NCI-H1436 treated with DMSO at 0.1 percent for 48 hours (cell line): ENCODE data around the gene PGM2L1.
"Not testable (repeated sequence)": the region's sequence is repeated elsewhere in the genome, so short reads cannot be mapped to it uniquely, and the experiment has no call there.

Experiments
- DNase-seq: peaks from one replicate; lab custom pipeline; 2025; lab: John Stamatoyannopoulos, UW

PGM2L1 gene

DNA sequence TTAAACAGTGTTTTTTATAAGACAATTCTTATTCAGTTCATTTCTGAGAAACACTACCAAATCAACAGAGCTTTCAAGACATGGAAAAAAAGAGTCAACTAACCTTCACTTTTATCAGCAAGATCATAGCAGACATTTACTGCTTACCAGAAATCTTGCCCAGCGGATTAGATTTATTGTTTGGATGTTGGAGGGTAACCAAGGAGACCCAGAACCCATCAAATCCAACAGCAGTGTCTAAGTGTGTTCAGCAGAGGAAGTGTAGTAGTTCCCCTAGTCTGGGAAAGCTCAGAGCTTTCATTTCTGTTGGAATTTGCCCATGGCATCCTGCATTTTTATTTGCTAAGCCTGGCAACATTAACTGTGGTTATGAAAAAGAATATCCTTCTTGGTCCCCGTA, 2.4 kb upstream of the PGM2L1 start:
- DNase-seq, result no peak

DNA sequence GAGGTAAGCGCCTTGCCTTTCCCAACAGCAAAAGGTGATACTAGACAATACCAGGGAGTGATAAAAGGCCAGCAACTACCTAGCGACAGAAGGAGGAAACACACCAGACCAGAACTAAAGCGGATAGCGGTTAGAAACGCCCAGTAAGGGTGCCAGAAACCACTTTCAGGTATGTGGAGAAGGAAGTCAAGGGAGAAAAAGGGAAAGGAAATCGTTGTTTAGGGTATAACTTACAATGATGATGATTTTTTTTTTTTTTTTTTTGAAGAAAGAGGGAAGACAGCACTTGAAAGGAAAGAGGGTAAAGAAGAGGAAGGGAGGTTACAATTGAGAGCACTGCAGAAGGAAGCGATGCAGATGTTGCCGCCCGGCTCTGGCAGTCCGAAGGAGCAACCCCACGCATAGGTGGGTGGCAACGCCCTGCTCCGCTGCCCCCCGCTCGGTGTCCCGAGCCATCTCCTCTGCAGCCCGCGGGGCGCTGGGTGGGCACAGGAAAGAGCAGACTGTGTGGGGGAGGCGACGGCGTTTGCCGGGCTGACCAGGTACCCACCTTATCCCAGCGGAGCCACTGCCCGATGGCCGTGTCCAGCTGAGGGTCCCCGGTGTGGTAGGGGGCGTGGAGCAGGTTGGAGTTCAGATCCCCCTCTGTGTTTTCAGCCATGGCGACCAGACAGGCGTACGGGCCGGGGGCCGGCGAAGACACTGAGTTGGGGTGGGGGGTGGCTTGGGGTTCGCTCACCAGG, 561 bp downstream of the PGM2L1 start:
- DNase-seq, result no peak

DNA sequence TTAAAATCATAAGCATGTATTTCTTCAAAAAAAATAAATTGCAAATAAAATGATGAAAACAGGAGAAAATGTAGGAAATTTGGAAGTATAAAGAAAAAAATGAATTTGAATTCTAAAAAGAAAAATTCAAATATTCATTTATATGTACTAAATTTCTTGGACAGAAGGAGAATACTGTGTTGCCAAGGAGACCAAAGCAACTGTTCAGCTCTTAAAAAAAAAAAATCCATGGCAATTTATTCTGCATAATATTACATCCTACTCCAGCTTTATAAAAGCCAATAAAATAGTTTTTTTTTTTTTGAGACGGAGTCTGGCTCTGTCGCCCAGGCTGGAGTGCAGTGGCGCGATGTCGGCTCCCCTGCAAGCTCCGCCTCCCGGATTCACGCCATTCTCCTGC, 6.0 kb downstream of the PGM2L1 start:
- DNase-seq, result no peak

DNA sequence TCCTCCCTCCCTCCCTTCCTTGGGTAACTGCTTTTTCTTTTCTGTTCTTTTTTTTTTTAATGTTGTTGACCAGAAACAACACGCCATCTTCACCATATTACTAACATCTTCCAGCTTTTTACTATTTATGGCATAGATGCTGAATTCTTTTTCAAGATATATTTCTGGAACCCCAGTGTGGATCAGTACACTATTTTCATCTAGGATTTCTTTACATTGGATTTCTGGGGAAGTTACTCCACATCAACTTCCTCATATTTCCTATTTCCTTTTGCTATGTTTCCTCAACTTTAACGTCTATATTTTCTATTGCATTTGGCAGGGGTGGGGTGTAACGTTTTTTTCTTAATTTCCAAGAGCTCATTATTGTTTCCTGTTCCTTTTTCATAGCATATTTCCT, 7.0 kb downstream of the PGM2L1 start:
- no peak for DNase-seq

DNA sequence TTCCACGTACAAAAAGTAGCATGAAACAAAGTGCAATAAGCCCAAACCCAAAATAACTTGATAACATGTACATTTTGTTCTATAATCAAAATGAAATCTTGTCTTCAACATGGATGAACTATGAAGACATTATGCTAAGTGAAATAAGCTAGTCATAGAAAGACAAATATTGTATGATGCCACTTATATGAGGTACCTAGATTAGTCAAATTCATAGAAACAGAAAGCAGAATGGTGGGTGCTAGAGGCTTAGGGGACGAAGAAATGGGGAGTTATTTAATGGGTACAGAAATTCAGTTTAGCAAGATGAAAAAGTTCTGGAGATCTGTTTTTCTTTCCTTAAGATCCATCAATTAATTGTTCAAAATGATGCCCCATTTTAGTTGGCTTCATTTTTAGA, 7.5 kb downstream of the PGM2L1 start:
- DNase-seq, result no peak

DNA sequence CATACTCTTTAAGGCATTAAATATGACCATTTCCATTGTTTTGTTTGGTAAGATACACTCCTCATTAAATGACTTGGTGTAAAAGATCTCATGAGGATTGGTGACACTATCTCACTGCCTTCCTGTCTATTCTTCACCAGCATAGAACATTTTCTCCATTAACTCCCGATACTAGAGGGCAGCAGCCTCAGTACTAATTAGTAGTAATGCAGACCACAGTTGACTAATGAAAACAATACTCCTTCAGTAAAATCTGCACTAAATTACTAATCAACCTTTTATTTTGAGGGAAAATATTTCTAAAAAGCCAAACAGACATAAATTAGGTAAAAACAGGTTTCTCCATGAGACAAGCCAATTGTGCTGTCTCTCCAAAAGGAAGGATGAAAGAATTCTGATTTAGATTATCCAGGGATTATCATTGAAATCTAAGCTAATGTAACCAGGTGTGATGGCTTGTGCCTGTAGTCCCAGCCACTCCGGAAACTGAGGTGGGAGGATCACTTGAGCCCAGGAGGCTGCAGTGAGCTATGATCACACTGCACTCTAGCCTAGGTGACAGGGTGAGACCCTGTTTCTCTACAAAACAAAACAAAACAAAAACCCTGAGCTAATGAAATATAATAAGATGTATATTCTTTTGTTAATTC, 9.4 kb downstream of the PGM2L1 start:
- DNase-seq, result no peak

DNA sequence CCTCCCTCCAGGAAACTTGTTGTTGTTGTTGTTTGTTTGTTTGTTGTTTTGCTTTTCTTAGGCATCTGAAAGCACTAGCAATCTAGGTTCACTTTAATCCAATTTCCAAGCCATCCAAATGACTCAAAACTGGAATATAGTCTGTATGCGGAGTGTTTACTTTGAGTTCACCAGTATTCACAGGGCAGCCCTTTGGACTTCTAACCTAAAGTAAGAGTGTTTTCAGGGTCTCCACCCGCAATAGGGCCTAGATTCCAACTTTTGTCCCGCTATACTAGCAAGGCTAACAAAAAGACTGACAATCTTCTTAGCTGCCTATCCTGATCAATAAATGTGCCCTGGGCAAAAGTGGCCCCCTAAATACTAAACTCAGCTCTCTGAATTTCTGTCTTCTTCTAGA, 13.6 kb downstream of the PGM2L1 start:
- no peak for DNase-seq

DNA sequence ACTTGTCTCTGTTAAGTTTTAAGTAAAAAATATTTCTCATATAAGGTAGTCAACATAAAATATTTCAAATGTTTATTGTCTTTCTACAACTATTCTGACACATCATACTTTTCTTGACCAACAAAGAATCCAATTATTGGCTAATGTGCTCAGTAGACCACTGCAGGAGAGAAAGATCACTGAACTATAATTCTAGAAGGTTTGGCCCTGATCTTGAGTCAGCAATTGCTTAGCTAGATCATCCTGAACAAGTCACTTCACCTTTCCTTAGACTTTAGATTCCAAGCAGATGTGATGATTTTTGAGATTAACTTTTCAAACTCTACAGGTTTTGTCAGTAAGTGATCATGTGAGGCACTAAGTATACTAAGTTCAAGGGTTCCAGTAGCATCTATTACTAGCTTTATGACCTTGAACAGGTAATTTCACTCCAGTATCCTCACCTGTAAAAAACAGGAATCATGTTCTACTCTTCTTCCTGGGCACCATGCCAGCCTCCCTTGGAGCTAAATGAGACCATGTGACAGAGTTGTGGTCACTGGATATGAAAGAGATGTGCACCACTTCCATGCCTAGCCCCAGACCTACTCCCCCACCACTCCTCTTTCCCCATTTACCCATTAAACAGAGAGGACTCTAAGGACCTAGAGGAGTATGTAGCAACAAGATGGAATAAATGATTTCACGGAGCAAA, 17.3 kb downstream of the PGM2L1 start:
- DNase-seq, result no peak

DNA sequence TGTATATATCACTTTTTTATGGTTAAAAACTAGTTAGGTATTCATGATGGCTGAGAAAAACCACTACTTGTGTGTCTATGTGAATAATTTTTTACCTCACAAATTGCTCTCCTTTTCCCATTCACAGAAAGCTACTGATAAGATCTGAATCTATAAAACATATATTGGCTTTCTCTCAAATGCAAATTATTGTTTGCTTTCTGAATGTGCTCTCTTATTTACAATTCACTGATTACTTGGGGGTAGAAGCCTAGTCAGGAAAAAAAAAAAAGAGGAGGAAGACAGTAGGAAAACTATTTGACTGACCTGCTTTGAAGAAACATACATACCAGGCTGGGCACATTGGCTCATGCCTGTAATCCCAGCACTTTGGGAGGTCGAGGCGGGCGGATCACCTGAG, 20.5 kb downstream of the PGM2L1 start:
- no peak for DNase-seq

DNA sequence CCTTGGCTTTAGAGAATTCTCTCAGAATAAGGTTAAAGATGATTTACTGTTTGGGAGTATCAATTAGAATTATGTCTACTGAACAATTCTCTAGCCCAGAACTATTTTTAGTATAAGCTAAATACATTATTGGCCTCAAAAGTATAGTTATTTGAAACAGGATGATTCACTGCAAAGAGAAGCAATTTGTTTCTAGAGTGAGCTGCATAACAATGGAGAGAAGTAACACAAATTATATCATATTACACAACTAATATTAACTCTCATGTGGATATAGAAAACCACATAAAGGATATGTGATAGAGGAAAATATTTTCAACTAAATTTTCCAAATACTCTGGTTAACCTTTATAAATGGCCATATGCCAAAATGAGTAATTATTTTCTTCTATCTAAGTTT, 24.9 kb downstream of the PGM2L1 start:
- no peak for DNase-seq

DNA sequence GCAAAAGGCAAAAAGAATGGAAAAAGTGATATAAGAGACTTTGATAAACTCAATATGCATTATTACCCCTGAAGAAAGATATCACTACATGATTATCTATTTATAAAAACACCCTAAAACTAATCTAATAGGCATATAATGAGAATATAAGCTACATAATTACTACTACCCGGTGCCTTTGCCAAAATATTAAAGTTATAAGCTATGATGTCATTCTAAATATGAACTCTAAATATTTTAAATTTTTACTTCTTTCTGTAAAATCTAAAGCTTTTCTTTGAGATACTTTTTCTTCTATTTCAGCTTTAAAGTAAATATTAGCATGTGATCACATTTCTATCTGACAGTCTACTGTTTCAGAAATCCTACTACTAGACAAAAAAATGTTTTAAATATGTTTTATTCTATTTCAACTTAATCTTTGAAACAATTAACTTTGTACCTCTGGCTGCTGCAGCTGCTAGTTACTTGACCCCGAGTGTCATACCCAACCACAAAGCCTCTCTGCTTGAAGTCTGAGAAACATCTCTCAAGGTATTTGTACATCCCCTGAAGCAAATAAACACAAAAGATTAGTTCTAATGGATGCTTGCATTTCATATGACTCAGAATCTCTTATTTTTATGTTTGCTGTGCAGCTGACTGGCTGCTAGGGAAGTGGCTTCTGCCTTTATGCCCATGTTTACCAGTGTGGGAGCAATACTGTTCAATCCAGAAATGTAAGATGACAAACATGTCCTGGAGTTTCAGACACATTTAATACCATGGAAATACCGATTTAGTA, 26.8 kb downstream of the PGM2L1 start:
- DNase-seq, result no peak

DNA sequence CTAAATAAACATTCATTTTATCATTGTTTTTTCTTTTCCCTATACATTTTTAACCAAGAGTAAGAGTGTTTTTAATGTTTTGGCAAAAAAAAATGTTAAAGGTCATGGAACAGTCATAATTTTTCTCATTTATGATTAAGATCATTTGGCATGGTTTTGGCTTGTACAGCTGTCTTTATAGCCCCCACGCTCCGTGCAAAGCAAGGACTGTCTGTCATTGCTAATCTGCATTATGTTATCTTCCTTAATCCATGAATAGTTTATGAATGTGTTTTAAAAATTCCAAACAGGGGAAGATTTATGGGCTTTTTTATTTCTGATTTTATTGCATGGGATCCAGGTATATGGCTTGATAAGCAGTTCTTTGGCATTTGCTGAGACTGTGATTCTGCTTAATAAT, 28.1 kb downstream of the PGM2L1 start:
- no peak for DNase-seq

DNA sequence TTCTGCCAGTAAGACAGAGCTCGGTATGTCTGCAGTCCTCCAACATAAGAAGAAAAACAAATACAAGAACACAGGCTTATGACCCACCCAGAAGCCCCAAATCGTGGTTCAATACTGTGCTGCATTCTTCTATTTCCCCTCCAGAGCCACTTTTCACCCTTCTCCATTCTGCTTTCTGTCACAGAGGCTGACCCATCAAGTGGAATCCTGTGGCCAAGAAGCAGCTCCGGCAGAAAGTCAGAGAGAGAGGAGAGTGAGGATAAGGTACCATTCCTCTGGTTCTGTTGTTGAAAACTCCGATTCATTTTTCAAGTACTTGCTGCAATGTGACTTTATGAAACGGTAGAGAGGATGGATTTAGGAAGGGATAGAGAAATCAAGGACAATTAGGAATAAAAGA, 30.4 kb downstream of the PGM2L1 start:
- no peak for DNase-seq

DNA sequence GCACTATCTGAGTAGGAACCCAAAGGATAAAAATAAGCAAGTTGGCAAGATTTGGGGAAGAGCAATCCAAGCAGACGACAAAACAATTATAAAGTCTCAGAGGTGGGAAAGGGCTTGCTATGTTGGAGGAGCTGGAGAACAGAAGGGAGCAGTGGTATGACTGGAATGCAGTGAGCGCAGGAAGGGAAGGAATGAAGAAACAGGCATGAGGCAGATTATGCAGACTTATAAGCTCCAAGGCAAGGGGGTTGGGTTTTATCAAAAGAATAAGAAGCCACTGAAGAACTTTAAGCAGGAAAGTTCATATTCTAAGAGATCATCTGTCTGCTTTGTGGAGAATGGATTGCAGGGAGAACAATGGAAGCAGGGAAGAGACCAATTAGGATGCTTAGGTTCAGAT, 31.7 kb downstream of the PGM2L1 start:
- DNase-seq, result no peak

DNA sequence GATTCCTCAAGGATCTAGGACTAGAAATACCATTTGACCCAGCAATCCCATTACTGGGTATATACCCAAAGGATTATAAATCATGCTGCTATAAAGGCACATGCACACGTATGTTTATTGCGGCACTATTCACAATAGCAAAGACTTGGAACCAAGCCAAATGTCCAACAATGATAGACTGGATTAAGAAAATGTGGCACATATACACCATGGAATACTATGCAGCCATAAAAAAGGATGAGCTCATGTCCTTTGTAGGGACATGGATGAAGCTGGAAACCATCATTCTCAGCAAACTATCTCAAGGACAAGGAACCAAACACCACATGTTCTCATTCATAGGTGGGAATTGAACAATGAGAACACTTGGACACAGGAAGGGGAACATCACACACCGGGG, 32.4 kb downstream of the PGM2L1 start:
- not testable (repeated sequence) for DNase-seq

DNA sequence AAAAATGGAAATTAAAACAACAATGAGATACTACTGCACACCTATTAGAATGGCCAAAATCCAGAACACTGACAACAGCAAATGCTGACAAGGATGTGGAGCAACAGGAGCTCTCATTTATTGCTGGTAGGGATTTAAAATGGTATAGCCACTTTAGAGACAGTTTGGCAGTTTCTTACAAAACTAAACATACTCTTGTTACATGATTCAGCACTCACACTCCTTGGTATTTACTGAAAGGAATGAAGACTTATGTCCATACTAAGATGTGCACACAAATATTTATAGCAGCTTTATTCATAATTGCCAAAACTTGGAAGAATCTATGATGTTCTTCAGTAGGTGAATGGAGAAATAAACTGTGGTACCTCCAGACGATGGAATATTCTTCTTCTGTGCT, 40.8 kb downstream of the PGM2L1 start:
- no peak for DNase-seq

DNA sequence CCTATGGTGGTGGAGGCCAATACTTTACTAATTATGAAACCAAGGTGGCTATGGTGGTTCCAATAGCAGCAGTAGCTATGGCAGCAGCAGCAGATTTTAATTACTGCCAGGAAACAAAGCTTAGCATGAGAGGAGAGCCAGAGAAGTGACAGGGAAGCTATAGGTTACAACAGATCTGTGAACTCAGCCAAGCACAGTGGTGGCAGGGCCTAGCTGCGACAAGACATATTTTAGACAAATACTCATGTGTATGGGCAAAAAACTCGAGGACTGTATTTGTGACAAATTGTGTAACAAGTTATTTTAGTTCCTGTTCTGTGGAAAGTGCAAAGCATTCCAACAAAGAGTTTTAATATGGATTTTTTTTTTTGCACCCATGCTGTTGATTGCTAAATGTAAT, 42.6 kb downstream of the PGM2L1 start:
- DNase-seq, result no peak

DNA sequence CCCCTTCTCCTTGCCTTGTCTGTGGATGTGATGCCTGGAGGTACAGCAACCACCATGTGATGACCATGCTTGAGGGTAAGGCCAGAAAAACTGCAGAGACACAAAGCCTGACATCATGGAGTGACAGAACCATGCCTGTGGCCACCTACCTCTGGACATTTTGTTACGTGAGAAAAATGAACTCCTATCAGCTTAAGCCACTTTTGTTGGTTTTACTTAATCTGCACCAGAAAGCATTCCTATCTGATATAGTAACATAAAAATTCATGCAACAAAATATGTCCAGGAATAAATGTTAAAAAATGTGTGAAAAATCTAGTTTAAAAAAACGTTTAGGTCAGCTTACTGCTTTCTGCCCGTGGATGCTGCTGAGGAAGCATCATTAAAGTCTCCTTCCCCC, 44.2 kb downstream of the PGM2L1 start:
- DNase-seq, result no peak

DNA sequence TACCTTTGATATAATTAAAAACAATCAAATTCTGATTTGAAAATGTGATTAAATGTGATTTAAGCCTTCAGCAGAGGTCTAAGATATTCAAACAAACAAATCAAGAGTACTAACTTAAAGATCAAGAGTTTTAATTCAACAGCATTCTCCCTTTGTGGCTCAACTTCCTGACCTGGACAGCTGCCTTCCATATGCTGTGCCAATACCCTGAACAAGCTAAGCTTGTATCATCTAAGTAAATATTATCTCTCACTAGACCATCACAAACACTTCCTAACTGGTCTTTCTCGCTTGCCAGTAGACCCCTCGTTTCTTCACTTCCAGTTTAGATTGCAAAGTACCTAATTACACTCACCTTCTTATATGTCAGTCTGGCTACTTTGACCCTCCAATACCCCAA, 50.9 kb downstream of the PGM2L1 start:
- no peak for DNase-seq

DNA sequence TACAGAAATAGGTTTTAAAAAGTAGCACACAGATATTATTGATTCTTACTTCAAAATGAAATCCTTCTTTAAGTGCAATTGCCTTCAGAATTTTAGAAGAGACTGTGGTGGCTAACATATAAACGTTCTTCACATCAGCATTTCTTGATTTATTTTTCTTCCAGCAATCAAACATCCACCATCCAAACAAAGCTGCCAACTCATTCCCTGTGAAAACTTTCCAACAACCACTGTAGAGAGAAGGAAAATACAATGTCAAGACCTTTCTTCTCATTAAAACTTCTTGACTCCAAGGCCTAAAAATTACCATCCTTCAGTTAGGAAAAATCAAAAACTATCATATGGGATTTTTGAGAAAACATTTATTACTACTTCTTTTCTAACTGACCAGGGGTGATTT, 52.8 kb downstream of the PGM2L1 start:
- DNase-seq, result no peak

DNA sequence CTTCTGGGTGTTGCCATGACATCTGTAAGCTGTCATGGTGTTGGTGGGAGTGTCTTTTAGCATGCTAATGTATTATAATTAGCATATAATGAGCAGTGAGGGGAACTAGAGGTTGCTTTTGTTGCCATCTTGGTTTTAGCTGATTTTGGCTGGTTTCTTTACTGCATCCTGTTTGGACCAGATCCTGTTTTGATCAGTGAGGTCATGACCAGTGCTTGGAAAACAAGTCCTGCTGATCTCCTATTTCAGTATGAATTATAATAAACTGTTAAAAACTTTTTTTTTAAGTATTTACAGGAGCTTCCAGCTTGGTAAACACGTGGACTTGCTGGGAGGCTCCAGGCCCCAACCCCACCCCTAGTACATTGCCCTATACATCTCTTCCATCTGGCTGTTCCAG, 56.3 kb downstream of the PGM2L1 start:
- DNase-seq, result no peak

DNA sequence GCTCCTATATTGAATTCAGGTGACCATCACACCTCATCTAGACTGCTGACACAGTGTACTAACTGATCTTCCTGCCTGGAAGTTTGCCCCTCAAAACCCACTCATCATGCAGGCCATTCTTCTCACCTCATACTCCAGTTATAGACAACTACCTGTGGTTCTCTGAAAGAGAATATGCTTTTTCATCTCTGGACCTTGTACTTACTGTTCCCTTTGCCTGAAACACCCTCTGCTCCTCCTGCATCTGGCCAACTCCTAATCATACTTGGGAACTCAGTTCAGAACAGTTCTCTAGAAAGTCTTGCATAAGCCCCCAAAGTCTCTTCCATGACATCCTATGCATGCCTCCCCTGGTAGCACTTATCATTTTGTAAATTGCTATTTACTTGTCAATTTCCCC, 58.6 kb downstream of the PGM2L1 start:
- DNase-seq, result no peak

DNA sequence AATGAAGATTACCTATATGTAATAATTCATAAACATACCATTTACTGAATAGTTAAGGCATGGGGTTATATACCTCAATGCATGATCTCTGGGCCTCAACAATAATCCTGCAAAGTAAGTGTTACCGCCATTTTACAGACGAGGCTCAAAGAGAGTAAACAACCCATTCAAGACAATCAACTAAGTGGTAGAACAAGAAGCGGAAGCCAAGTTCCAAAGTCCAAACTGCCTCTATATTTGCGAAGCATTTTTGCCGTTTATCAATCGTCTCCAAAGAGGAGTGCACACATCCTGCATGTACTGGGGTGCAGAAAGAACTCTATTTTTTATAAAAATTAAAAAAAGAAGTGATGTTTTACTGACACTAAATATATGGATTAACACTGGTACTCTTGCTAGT, 59.3 kb downstream of the PGM2L1 start:
- DNase-seq, result no peak
